CD4-positive, CD25-positive, alpha-beta regulatory T cell (primary cell): ENCODE data around the gene NOX5. TPM values are rescaled to one million over a fixed set of nuclear protein-coding genes. Genes with fewer than 3 reads are reported as not detected.
A peak's percentile ranks its signal among the peaks of the same experiment; 100 is the strongest.

Source experiments
- ATAC-seq, 2 donors: fragments of 150-1000 bp; cut with Tn5 transposase; one replicate each; pipeline ENCODE4 v1.10.0; 2021; ENCODE audit warnings: low read depth in 2 of 2, moderate number of reproducible peaks in 2 of 2, moderate library complexity in 1 of 2
- DNase-seq, 3 donors: peaks; one replicate each; pipeline versions ENCODE4 v3.0.0 to v3.0.0-alpha.2; 2012 to 2022; ENCODE audit warnings: mixed read lengths in 1 of 3
- H3K27ac ChIP-seq: one replicate; pipeline ENCODE4 v1.7.0; 2013; ENCODE audit warnings: mild to moderate bottlenecking, low read length; ENCODE audit not compliant: insufficient read depth, poor library complexity, severe bottlenecking
- H3K27me3 ChIP-seq: one replicate; pipeline ENCODE4 v1.7.0; 2013; ENCODE audit warnings: low read length; ENCODE audit not compliant: control insufficient read depth, insufficient read depth
- H3K36me3 ChIP-seq: one replicate; pipeline ENCODE4 v1.7.0; 2013; ENCODE audit warnings: mild to moderate bottlenecking, low read length, moderate library complexity; ENCODE audit not compliant: control insufficient read depth, insufficient read depth
- H3K4me1 ChIP-seq: 2 replicates; pipeline ENCODE4 v1.7.0; 2013; ENCODE audit warnings: mild to moderate bottlenecking, low read length; ENCODE audit not compliant: insufficient read depth, control insufficient read depth, poor library complexity, severe bottlenecking
- H3K4me3 ChIP-seq: one replicate; pipeline ENCODE4 v1.7.0; 2013; ENCODE audit warnings: low read depth, mild to moderate bottlenecking, low read length, moderate library complexity
- H3K9me3 ChIP-seq, 2 experiments: 1 replicate in 1 of 2; 2 replicates in 1 of 2; pipeline ENCODE4 v1.7.0; 2013; ENCODE audit warnings: low read length in 2 of 2, mild to moderate bottlenecking in 1 of 2, moderate library complexity in 1 of 2; ENCODE audit not compliant: control insufficient read depth in 2 of 2
- H3K27ac Mint-ChIP-seq, 3 donors: one replicate each; pipeline ENCODE4 v1.8.0; 2020 to 2022; ENCODE audit warnings: mild to moderate bottlenecking in 3 of 3, mixed read lengths in 3 of 3, moderate library complexity in 2 of 3
- H3K27me3 Mint-ChIP-seq: one replicate; pipeline ENCODE4 v1.8.0; 2022; ENCODE audit warnings: mild to moderate bottlenecking, mixed read lengths
- H3K36me3 Mint-ChIP-seq: one replicate; pipeline ENCODE4 v1.8.0; 2020; ENCODE audit warnings: mixed read lengths
- H3K4me1 Mint-ChIP-seq, 4 donors: one replicate each; pipeline ENCODE4 v1.8.0; 2020 to 2022; ENCODE audit warnings: mixed read lengths in 4 of 4, mild to moderate bottlenecking in 1 of 4
- H3K4me3 Mint-ChIP-seq, 4 donors: one replicate each; pipeline ENCODE4 v1.8.0; 2020 to 2022; ENCODE audit warnings: mild to moderate bottlenecking in 4 of 4, mixed read lengths in 4 of 4, moderate library complexity in 3 of 4
- H3K9me3 Mint-ChIP-seq, 7 donors: one replicate each; pipeline ENCODE4 v1.8.0; 2020 to 2022; ENCODE audit warnings: mixed read lengths in 7 of 7, mild to moderate bottlenecking in 3 of 7, moderate library complexity in 2 of 7
- polyA plus RNA-seq, 4 donors: library from polyadenylated mRNA; unstranded; fragments of 300-500 nt; fragmentation: Illumina TruSeq; gene quantifications; one replicate each; pipeline ENCODE4 v1.2.3, GENCODE V29; 2021
- total RNA-seq: library from RNA; stranded (reverse); gene quantifications from one replicate; pipeline ENCODE4 v1.2.3, GENCODE V29; 2022

Gene NOX5
- total and polyA plus RNA-seq, 5 donors from 2014 or later: not detected

DNA sequence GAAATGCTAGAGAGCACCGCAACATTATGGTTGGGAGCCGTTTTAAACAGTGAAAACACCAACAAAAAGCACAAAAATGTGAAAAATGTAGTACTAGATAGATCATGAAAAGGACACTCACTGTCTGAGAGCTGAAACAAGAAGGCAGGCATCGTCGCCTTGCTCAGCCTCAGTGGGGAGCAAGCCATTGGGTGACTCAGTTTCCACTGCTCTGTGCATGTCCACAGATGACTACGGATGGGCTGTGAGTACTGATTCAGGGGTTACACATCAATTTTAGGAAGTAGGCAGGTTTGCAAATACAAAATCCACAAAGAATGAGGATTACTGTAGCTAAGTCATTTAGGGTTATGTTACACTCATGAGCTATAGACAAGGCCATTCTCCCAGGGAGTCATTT is 10.8 kb downstream of the NOX5 start:
- no peaks in the 10 kb centered on the region for H3K36me3 ChIP-seq
- H3K27ac ChIP-seq: no peak overlapping the region
- ATAC-seq (no peak), DNase-seq (no peak)
- no peaks in the 10 kb centered on the region for H3K9me3 ChIP-seq
- Mint-ChIP-seq H3K4me1 (no peaks in the 10 kb centered on the region), H3K4me3 (no peak overlapping the region), H3K27ac (no peak overlapping the region), H3K27me3 (peaks cover 32% of the 10 kb centered on the region), H3K36me3 (no peaks in the 10 kb centered on the region), H3K9me3 (peaks cover 0 to 8% (median 0%) of the 10 kb centered on the region in 7 donors)
- no peak overlapping the region for H3K4me3 ChIP-seq
- peaks cover 6% of the 10 kb centered on the region for H3K27me3 ChIP-seq
- no peaks in the 10 kb centered on the region for H3K4me1 ChIP-seq

DNA sequence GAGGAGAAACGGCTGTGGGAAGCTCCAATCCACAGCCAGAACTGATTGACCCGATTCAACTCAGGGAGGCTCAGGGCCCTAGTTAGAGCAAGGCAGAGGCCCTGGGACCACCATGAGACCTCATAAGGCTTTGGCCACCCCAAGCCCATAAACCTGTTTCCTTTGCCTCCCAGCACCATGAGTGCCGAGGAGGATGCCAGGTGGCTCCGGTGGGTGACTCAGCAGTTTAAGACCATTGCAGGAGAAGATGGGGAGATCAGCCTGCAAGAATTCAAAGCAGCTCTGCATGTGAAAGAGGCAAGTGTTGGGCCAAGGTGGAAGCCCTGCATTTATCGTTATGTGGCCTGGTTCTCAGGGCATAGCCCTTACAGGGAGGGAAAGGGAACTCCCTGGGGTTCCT is 11.9 kb downstream of the NOX5 start:
- no peak for ATAC-seq

DNA sequence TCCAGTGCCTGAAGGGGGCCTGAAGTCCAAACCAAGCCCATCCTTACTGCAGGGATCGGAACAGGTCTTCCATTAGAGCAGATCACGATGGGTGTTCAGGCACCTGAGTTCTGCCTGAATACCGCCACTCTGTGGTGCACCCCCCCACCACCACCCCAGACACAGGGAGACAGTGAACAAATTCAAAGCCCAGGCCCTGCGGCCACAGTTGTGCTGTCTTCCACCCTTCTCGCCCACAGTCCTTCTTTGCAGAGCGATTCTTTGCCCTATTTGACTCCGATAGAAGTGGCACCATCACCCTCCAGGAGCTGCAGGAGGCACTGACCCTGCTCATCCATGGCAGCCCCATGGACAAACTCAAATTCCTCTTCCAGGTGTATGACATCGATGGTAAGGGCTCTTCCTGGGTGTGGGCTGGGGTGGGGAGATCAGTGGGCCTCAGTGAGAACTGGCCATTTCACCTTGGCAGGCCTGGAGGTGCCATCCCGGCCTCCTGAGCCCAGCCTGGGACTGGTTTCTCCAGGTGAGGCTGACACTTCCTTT is 13.6 kb downstream of the NOX5 start:
- Histone ChIP-seq H3K27me3 (peaks cover 7% of the 10 kb centered on the region), H3K27ac (no peak overlapping the region), H3K4me3 (no peak overlapping the region), H3K4me1 (no peaks in the 10 kb centered on the region), H3K36me3 (no peaks in the 10 kb centered on the region), H3K9me3 (no peaks in the 10 kb centered on the region)
- Mint-ChIP-seq H3K27me3 (peaks cover 21% of the 10 kb centered on the region), H3K9me3 (peaks cover 0 to 2% (median 0%) of the 10 kb centered on the region in 7 donors), H3K4me1 (peaks cover 0 to 7% (median 3%) of the 10 kb centered on the region in 4 donors), H3K36me3 (no peaks in the 10 kb centered on the region), H3K27ac (no peak overlapping the region), H3K4me3 (no peak overlapping the region)
- no peak for ATAC-seq
- no peak for DNase-seq

More for the DNA sequence above, 11.9 kb downstream of the NOX5 start:
- peaks cover 35% of the 10 kb centered on the region for H3K27me3 Mint-ChIP-seq
- H3K9me3 ChIP-seq: no peaks in the 10 kb centered on the region
- peaks cover 11% of the 10 kb centered on the region for H3K27me3 ChIP-seq
- DNase-seq: no peak
- H3K4me3 ChIP-seq: no peak overlapping the region
- H3K36me3 ChIP-seq: no peaks in the 10 kb centered on the region
- no peak overlapping the region for H3K27ac Mint-ChIP-seq
- H3K9me3 Mint-ChIP-seq: peaks cover 0 to 6% (median 0%) of the 10 kb centered on the region in 7 donors
- no peaks in the 10 kb centered on the region for H3K4me1 ChIP-seq
- no peak overlapping the region for H3K4me3 Mint-ChIP-seq
- peaks cover 0 to 6% (median 2%) of the 10 kb centered on the region in 4 donors for H3K4me1 Mint-ChIP-seq
- H3K27ac ChIP-seq: no peak overlapping the region
- no peaks in the 10 kb centered on the region for H3K36me3 Mint-ChIP-seq

DNA sequence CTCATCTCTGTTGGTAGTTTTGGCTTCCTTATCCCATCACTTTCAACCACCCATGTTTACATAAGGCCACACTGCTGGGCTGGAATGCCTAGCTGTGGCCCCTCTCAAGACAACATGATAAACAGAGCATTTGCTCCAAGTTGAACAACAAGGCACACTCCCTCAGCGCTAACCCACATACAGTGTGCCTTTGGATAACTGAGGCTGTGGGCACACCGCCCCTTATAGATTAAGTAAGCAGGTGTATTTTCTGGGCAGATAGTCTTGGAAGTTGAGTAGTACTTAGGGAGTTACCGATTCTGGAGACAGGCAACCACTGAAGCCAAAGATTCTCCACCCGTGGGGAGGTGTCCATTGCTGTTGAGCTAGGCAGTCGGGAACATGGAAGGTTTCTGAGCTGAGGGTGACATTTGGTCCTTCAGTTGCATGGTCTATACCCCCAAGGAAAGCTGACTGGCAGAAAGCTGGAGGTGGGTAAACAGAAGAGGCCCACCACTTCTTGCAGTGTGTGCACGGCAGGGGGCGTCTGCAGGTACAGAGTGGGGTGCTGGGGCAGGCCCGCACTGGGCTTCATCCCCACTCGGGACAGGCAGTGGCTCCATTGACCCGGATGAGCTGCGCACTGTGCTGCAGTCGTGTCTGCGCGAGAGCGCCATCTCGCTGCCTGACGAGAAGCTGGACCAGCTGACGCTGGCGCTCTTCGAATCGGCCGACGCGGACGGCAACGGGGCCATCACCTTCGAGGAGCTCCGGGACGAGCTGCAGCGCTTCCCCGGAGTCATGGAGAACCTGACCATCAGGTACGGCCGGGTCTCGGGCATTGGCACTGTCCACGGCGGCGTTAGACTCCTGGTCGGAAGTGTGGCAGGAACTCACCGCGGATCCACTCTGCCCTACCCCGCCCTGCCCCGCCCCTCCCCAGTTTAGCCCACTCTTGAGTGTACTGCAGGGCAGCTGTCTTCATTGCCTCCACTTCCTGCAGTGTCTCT is 16.8 kb downstream of the NOX5 start:
- Mint-ChIP-seq H3K9me3 (peaks cover 0 to 2% (median 0%) of the 10 kb centered on the region in 7 donors), H3K4me1 (peaks cover 0 to 11% (median 4%) of the 10 kb centered on the region in 4 donors), H3K27ac (no peak overlapping the region), H3K27me3 (peaks cover 17% of the 10 kb centered on the region), H3K36me3 (no peaks in the 10 kb centered on the region), H3K4me3 (peak overlapping the region in 3 of 4 donors; percentile 39 to 72 (median 44))
- Histone ChIP-seq H3K9me3 (no peaks in the 10 kb centered on the region), H3K27me3 (peaks cover 5% of the 10 kb centered on the region), H3K27ac (no peak overlapping the region), H3K36me3 (no peaks in the 10 kb centered on the region), H3K4me1 (no peaks in the 10 kb centered on the region), H3K4me3 (peak overlapping the region; percentile 18)
- DNase-seq (peak in 2 of 3 donors; percentile 6 to 48), ATAC-seq (peak; percentile 57 to 66)

DNA sequence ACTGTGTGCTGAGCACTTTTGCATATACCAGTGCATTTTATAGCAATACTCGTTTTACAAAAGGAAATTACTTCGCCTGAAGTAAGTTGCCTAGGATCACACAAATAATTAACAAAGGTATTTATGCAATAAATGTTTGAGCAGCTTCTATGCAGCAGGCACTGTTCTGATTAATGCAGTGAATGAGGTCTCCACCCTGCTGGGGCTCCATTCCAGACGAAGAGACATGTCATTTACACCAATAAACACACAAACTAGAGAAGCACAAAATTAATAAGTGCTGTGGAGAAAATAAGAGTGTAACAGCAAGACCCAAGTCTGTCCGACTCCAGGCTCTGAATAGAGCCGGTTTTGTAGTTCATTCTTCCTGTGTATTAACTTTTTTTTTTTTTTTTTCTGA is 17.5 kb downstream of the NOX5 start:
- ATAC-seq (no peak), DNase-seq (no peak)
- Histone ChIP-seq H3K4me3 (peak overlapping the region; percentile 18), H3K4me1 (no peaks in the 10 kb centered on the region), H3K27me3 (peaks cover 5% of the 10 kb centered on the region), H3K36me3 (no peaks in the 10 kb centered on the region), H3K27ac (no peak overlapping the region), H3K9me3 (no peaks in the 10 kb centered on the region)
- H3K27me3 Mint-ChIP-seq: peaks cover 22% of the 10 kb centered on the region
- H3K4me1 Mint-ChIP-seq: peaks cover 0 to 11% (median 4%) of the 10 kb centered on the region in 4 donors
- H3K4me3 Mint-ChIP-seq: peak overlapping the region in 3 of 4 donors; percentile 39 to 72 (median 48)
- H3K27ac Mint-ChIP-seq: no peak overlapping the region
- no peaks in the 10 kb centered on the region for H3K36me3 Mint-ChIP-seq
- no peaks in the 10 kb centered on the region for H3K9me3 Mint-ChIP-seq

DNA sequence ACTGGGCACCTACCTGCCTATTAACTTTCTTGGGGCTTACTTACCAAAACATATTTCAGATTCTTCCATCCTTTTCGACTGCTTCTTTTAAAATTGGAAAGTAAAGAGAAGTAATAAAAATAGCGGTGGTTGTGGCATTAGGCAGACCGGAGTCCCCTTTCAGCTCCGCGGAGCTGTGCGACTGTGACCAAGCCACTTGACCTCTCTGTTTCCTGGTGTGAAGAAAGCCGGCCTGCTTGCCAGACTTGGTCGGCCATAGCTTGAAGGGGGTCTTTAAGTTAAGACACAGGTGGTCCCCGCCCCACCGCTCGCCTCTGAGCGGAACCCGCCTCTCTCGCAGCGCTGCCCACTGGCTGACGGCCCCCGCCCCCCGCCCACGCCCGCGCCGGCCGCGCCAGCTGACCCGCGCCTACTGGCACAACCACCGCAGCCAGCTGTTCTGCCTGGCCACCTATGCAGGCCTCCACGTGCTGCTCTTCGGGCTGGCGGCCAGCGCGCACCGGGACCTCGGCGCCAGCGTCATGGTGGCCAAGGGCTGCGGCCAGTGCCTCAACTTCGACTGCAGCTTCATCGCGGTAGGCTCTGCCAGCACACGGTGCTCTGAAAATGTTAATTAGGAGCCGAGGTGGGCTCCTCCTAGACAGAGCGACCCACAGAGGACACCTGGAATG is 18.3 kb downstream of the NOX5 start:
- Mint-ChIP-seq H3K4me1 (peaks cover 0 to 11% (median 4%) of the 10 kb centered on the region in 4 donors), H3K27me3 (peaks cover 29% of the 10 kb centered on the region), H3K9me3 (no peaks in the 10 kb centered on the region), H3K4me3 (peak overlapping the region in 2 of 4 donors; percentile 9 to 48), H3K27ac (no peak overlapping the region), H3K36me3 (no peaks in the 10 kb centered on the region)
- Histone ChIP-seq H3K27me3 (peaks cover 5% of the 10 kb centered on the region), H3K4me3 (no peak overlapping the region), H3K27ac (no peak overlapping the region), H3K9me3 (no peaks in the 10 kb centered on the region), H3K4me1 (no peaks in the 10 kb centered on the region), H3K36me3 (no peaks in the 10 kb centered on the region)
- DNase-seq: no peak
- ATAC-seq: no peak

DNA sequence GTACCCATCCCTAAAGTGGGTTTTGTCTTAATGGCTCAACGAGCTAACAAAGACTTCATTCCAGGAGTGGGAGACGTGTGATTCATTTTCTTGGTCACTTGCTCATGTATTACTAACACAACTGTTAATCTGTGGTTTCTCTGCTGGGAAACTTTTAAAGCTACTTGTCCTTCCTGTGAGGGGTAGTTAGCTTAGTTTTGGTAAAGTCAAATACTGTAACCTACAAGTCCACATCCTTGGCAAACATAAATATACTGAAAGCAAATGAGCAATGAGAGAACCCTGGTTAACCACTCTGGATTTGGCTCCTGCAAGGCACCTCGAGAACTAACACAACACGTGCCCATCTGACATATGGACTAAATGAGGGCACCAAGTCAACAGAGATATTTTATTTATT is 19.9 kb downstream of the NOX5 start:
- peaks cover 0 to 11% (median 4%) of the 10 kb centered on the region in 4 donors for H3K4me1 Mint-ChIP-seq
- peaks cover 35% of the 10 kb centered on the region for H3K27me3 Mint-ChIP-seq
- no peaks in the 10 kb centered on the region for H3K36me3 Mint-ChIP-seq
- no peaks in the 10 kb centered on the region for H3K36me3 ChIP-seq
- H3K4me1 ChIP-seq: no peaks in the 10 kb centered on the region
- H3K27ac ChIP-seq: no peak overlapping the region
- no peak overlapping the region for H3K27ac Mint-ChIP-seq
- DNase-seq (no peak), ATAC-seq (no peak)
- H3K4me3 ChIP-seq: no peak overlapping the region
- no peaks in the 10 kb centered on the region for H3K9me3 Mint-ChIP-seq
- peaks cover 5% of the 10 kb centered on the region for H3K27me3 ChIP-seq
- H3K9me3 ChIP-seq: no peaks in the 10 kb centered on the region
- no peak overlapping the region for H3K4me3 Mint-ChIP-seq
